ENCODE data around the gene NRG4. TPM values are rescaled to one million over a fixed set of nuclear protein-coding genes. Genes with fewer than 3 reads are reported as not detected.
"Not testable (repeated sequence)": the region's sequence is repeated elsewhere in the genome, so short reads cannot be mapped to it uniquely, and the experiment has no call there.

The NRG4 gene
- polyA plus RNA-seq, 2 donors: 0.79 to 2.1 TPM

DNA sequence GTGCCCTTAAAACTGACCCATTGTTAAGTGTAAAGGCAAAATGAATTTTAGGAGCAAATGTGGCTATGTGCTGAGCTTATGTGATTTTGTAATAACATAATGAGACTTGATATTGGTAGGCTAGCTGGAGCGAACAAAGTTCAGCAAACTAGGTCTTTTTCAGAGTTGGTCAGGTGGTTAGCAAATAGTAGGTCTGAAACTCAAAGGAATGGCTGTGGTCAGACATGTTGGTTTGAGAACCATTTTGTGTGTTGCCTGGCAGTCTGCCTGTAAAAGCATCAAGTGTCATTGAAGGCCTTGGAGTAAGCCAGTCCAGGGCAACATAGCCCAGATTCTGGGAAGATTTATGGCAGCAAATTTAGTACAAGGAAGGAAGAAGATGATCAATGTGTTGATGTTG, 92.1 kb downstream of the NRG4 start:
- peaks cover 0 to 2% of the 10 kb centered on the region in 2 donors for H3K36me3 ChIP-seq (ENCODE audit: control insufficient read depth in 2 of 2, insufficient read depth in 2 of 2, low read length in 1 of 2)
- no peak overlapping the region for H3K27ac ChIP-seq (ENCODE audit: low read depth in 2 of 2, low read length in 1 of 2)
- H3K27me3 ChIP-seq (ENCODE audit: control insufficient read depth in 1 of 2, insufficient read depth in 2 of 2, low read length in 2 of 2): no peaks in the 10 kb centered on the region
- no peak overlapping the region for H3K4me3 ChIP-seq (ENCODE audit: low read depth in 1 of 2, low read length in 2 of 2)
- 98 to 100% methylated on average over 1 of the region's 1 CpG for whole genome bisulfite sequencing, 2 donors
- peaks cover 0 to 7% of the 10 kb centered on the region in 2 donors for H3K4me1 ChIP-seq (ENCODE audit: control insufficient read depth in 2 of 2, insufficient read depth in 2 of 2, low read length in 1 of 2)
- H3K9me3 ChIP-seq (ENCODE audit: control insufficient read depth in 2 of 2, insufficient read depth in 1 of 2, low read depth in 1 of 2, low read length in 1 of 2): no peaks in the 10 kb centered on the region

GRCh38 chr15:75918135-75918534, 94.1 kb downstream of the NRG4 start:
- Histone ChIP-seq H3K4me1 (ENCODE audit: control insufficient read depth in 2 of 2, insufficient read depth in 2 of 2, low read length in 1 of 2) (peaks cover 0 to 7% of the 10 kb centered on the region in 2 donors), H3K36me3 (ENCODE audit: control insufficient read depth in 2 of 2, insufficient read depth in 2 of 2, low read length in 1 of 2) (peaks cover 0 to 3% of the 10 kb centered on the region in 2 donors)
- 95 to 96% methylated on average over 1 of the region's 1 CpG for WGBS, 2 donors

DNA sequence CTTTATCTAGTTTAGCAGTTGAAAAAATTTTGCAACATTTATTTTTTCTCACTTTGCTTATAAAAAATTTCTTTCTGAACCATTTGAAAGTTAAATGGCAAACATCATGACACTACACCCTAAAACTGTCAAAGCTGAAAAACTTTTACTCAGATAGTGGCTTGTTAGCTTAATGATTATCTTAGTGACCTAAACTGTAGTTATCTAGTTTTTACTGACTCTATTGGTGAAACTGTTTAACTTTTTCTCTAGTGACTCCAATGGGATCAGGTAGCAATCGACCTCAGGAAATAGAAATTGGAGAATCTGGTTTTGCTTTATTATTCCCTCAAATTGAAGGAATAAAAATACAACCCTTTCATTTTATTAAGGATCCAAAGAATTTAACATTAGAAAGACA, 95.2 kb downstream of the NRG4 start:
- H3K36me3 ChIP-seq (ENCODE audit: control insufficient read depth in 2 of 2, insufficient read depth in 2 of 2, low read length in 1 of 2): peaks cover 0 to 3% of the 10 kb centered on the region in 2 donors
- WGBS, 2 donors: 80 to 93% methylated on average over 1 of the region's 1 CpG

More at GRCh38 chr15:75918135-75918534, 94.1 kb downstream of the NRG4 start:
- H3K9me3 ChIP-seq (ENCODE audit: control insufficient read depth in 2 of 2, insufficient read depth in 1 of 2, low read depth in 1 of 2, low read length in 1 of 2): no peaks in the 10 kb centered on the region
- H3K27ac ChIP-seq (ENCODE audit: low read depth in 2 of 2, low read length in 1 of 2): no peak overlapping the region
- no peaks in the 10 kb centered on the region for H3K27me3 ChIP-seq (ENCODE audit: control insufficient read depth in 1 of 2, insufficient read depth in 2 of 2, low read length in 2 of 2)
- H3K4me3 ChIP-seq (ENCODE audit: low read depth in 1 of 2, low read length in 2 of 2): no peak overlapping the region

GRCh38 chr15:75910355-75910754, 101.9 kb downstream of the NRG4 start:
- not testable (repeated sequence) for H3K4me1 ChIP-seq (ENCODE audit: control insufficient read depth in 2 of 2, insufficient read depth in 2 of 2, low read length in 1 of 2); H3K27ac ChIP-seq (ENCODE audit: low read depth in 2 of 2, low read length in 1 of 2); H3K4me3 ChIP-seq (ENCODE audit: low read depth in 1 of 2, low read length in 2 of 2); H3K9me3 ChIP-seq (ENCODE audit: control insufficient read depth in 2 of 2, insufficient read depth in 1 of 2, low read depth in 1 of 2, low read length in 1 of 2); H3K36me3 ChIP-seq (ENCODE audit: control insufficient read depth in 2 of 2, insufficient read depth in 2 of 2, low read length in 1 of 2); H3K27me3 ChIP-seq (ENCODE audit: control insufficient read depth in 1 of 2, insufficient read depth in 2 of 2, low read length in 2 of 2)
- 89 to 91% methylated on average over 3 of the region's 3 CpGs for WGBS, 2 donors

More for the DNA sequence above, 95.2 kb downstream of the NRG4 start:
- Histone ChIP-seq H3K9me3 (ENCODE audit: control insufficient read depth in 2 of 2, insufficient read depth in 1 of 2, low read depth in 1 of 2, low read length in 1 of 2) (no peaks in the 10 kb centered on the region), H3K4me1 (ENCODE audit: control insufficient read depth in 2 of 2, insufficient read depth in 2 of 2, low read length in 1 of 2) (peaks cover 0 to under 1% of the 10 kb centered on the region in 2 donors), H3K27ac (ENCODE audit: low read depth in 2 of 2, low read length in 1 of 2) (no peak overlapping the region), H3K27me3 (ENCODE audit: control insufficient read depth in 1 of 2, insufficient read depth in 2 of 2, low read length in 2 of 2) (no peaks in the 10 kb centered on the region), H3K4me3 (ENCODE audit: low read depth in 1 of 2, low read length in 2 of 2) (no peak overlapping the region)

- Histone ChIP-seq H3K4me3 (ENCODE audit: low read depth in 1 of 2, low read length in 2 of 2) (no peak overlapping the region), H3K27ac (ENCODE audit: low read depth in 2 of 2, low read length in 1 of 2) (no peak overlapping the region), H3K4me1 (ENCODE audit: control insufficient read depth in 2 of 2, insufficient read depth in 2 of 2, low read length in 1 of 2) (no peaks in the 10 kb centered on the region), H3K27me3 (ENCODE audit: control insufficient read depth in 1 of 2, insufficient read depth in 2 of 2, low read length in 2 of 2) (no peaks in the 10 kb centered on the region), H3K9me3 (ENCODE audit: control insufficient read depth in 2 of 2, insufficient read depth in 1 of 2, low read depth in 1 of 2, low read length in 1 of 2) (no peaks in the 10 kb centered on the region), H3K36me3 (ENCODE audit: control insufficient read depth in 2 of 2, insufficient read depth in 2 of 2, low read length in 1 of 2) (no peaks in the 10 kb centered on the region)
- 83% methylated on average over 5 of the region's 5 CpGs for WGBS, 2 donors
These were observed 107.0 kb downstream of the NRG4 start for GRCh38 chr15:75905231-75905630.

DNA sequence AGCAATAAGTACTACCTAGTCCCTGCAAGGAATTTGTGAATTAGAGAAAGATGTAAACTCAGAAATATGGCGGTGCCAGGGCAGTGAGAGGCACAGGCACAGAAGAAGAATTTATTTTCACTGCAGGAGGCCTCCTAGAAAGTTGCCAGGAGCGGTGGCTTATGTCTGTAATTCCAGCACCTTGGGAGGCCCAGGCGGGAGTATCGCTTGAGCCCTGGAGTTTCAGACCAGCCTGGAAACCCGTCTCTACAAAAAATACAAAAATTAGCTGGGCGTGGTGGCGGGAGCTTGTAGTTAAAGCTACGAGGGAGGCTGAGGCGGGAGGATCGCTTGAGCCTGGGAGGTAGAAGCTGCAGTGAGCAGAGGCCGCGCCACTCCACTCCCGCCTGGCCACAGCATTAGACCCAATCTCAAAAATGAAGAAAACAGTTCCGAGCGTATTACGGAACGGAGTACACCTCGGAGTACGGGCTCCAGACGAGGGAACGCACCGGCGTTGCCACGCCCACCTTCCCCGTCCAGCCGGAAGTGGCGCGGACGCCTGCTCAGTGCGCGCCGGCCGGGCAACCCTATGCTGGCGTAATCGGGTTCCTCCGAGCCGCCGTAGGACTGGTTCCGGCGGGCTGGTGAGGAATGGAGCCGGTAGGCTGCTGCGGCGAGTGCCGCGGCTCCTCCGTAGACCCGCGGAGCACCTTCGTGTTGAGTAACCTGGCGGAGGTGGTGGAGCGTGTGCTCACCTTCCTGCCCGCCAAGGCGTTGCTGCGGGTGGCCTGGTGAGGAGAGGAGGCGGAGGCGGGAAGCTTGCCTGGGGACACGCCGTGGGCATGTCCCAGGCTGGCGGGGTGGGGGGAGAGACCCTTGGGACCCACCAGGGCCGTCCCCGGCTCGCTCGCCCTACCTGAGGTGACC, 108.6 kb downstream of the NRG4 start, which contains the start of gene FBXO22:
Gene FBXO22 (plus strand): TSS at position 548 of the 909 bp plus-strand sequence. CDS start 86 bp downstream, at position 634.
- no peaks in the 10 kb centered on the region for H3K4me1 ChIP-seq (ENCODE audit: control insufficient read depth in 2 of 2, insufficient read depth in 2 of 2, low read length in 1 of 2)
- WGBS, 2 donors: 2 to 3% methylated on average over 59 to 63 of the region's 63 CpGs
- no peaks in the 10 kb centered on the region for H3K36me3 ChIP-seq (ENCODE audit: control insufficient read depth in 2 of 2, insufficient read depth in 2 of 2, low read length in 1 of 2)
- H3K9me3 ChIP-seq (ENCODE audit: control insufficient read depth in 2 of 2, insufficient read depth in 1 of 2, low read depth in 1 of 2, low read length in 1 of 2): no peaks in the 10 kb centered on the region
- peak within 1 kb of the TSS; percentile 78 to 96 for H3K4me3 ChIP-seq (ENCODE audit: low read depth in 1 of 2, low read length in 2 of 2)
- no peaks in the 10 kb centered on the region for H3K27me3 ChIP-seq (ENCODE audit: control insufficient read depth in 1 of 2, insufficient read depth in 2 of 2, low read length in 2 of 2)
- peak within 1 kb of the TSS; percentile 68 to 94 for H3K27ac ChIP-seq (ENCODE audit: low read depth in 2 of 2, low read length in 1 of 2)

DNA sequence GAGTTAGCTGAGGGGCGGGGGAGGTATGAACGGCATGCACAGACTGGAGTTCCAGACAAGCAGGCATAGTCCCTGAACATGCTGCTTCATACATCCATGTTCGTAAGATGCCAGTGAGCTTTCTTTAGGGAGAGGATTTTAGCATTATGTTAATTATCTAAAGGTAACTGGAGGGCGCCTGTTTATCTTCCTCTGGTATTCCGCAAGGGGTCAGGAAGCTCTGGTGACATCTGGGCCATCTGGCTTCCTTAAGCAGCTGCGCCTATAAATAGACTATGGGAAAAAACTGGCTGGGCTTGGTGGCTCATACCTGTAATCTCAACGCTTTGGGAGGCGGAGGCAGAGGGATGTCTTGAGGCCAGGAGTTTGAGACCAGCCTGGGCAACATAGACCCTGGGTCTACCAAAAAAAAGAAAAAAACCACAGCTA, 110.1 kb downstream of the NRG4 start:
- Histone ChIP-seq H3K27ac (ENCODE audit: low read depth in 2 of 2, low read length in 1 of 2) (no peak overlapping the region), H3K4me1 (ENCODE audit: control insufficient read depth in 2 of 2, insufficient read depth in 2 of 2, low read length in 1 of 2) (no peaks in the 10 kb centered on the region), H3K27me3 (ENCODE audit: control insufficient read depth in 1 of 2, insufficient read depth in 2 of 2, low read length in 2 of 2) (no peaks in the 10 kb centered on the region), H3K4me3 (ENCODE audit: low read depth in 1 of 2, low read length in 2 of 2) (no peak overlapping the region), H3K36me3 (ENCODE audit: control insufficient read depth in 2 of 2, insufficient read depth in 2 of 2, low read length in 1 of 2) (no peaks in the 10 kb centered on the region), H3K9me3 (ENCODE audit: control insufficient read depth in 2 of 2, insufficient read depth in 1 of 2, low read depth in 1 of 2, low read length in 1 of 2) (no peaks in the 10 kb centered on the region)
- 61 to 62% methylated on average over 8 of the region's 8 CpGs for WGBS, 2 donors

GRCh38 chr15:75900577-75900976, 111.6 kb downstream of the NRG4 start:
- H3K4me3 ChIP-seq (ENCODE audit: low read depth in 1 of 2, low read length in 2 of 2): no peak overlapping the region
- H3K9me3 ChIP-seq (ENCODE audit: control insufficient read depth in 2 of 2, insufficient read depth in 1 of 2, low read depth in 1 of 2, low read length in 1 of 2): no peaks in the 10 kb centered on the region
- no peaks in the 10 kb centered on the region for H3K27me3 ChIP-seq (ENCODE audit: control insufficient read depth in 1 of 2, insufficient read depth in 2 of 2, low read length in 2 of 2)
- H3K4me1 ChIP-seq (ENCODE audit: control insufficient read depth in 2 of 2, insufficient read depth in 2 of 2, low read length in 1 of 2): no peaks in the 10 kb centered on the region
- no peaks in the 10 kb centered on the region for H3K36me3 ChIP-seq (ENCODE audit: control insufficient read depth in 2 of 2, insufficient read depth in 2 of 2, low read length in 1 of 2)
- H3K27ac ChIP-seq (ENCODE audit: low read depth in 2 of 2, low read length in 1 of 2): no peak overlapping the region

DNA sequence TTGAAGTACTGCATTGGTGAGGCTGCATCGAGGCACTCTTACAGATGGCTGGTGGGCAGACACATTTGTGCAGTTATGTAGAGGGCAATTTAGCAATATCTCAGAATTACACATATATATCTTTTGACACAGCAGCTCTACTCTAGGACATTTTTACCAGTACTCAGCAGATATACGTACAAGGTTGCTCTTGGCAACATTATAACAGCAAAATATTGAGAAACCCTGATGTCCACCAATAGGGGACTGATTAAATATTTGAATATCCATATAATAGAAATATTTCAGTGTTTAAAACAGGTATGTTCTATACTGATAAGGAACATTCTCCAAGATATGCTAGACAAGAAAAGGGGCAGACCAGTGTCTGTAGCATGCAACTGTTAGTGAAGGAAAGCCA, 116.5 kb downstream of the NRG4 start:
- H3K9me3 ChIP-seq (ENCODE audit: control insufficient read depth in 2 of 2, insufficient read depth in 1 of 2, low read depth in 1 of 2, low read length in 1 of 2): no peaks in the 10 kb centered on the region

GRCh38 chr15:75891895-75892294, 120.3 kb downstream of the NRG4 start:
- no peaks in the 10 kb centered on the region for H3K9me3 ChIP-seq (ENCODE audit: control insufficient read depth in 2 of 2, insufficient read depth in 1 of 2, low read depth in 1 of 2, low read length in 1 of 2)
- no peaks in the 10 kb centered on the region for H3K4me1 ChIP-seq (ENCODE audit: control insufficient read depth in 2 of 2, insufficient read depth in 2 of 2, low read length in 1 of 2)
- H3K36me3 ChIP-seq (ENCODE audit: control insufficient read depth in 2 of 2, insufficient read depth in 2 of 2, low read length in 1 of 2): no peaks in the 10 kb centered on the region
- H3K27me3 ChIP-seq (ENCODE audit: control insufficient read depth in 1 of 2, insufficient read depth in 2 of 2, low read length in 2 of 2): no peaks in the 10 kb centered on the region
- no peak overlapping the region for H3K27ac ChIP-seq (ENCODE audit: low read depth in 2 of 2, low read length in 1 of 2)
- H3K4me3 ChIP-seq (ENCODE audit: low read depth in 1 of 2, low read length in 2 of 2): no peak overlapping the region

More for the DNA sequence above, 116.5 kb downstream of the NRG4 start:
- Histone ChIP-seq H3K4me3 (ENCODE audit: low read depth in 1 of 2, low read length in 2 of 2) (no peak overlapping the region), H3K36me3 (ENCODE audit: control insufficient read depth in 2 of 2, insufficient read depth in 2 of 2, low read length in 1 of 2) (no peaks in the 10 kb centered on the region), H3K4me1 (ENCODE audit: control insufficient read depth in 2 of 2, insufficient read depth in 2 of 2, low read length in 1 of 2) (no peaks in the 10 kb centered on the region), H3K27me3 (ENCODE audit: control insufficient read depth in 1 of 2, insufficient read depth in 2 of 2, low read length in 2 of 2) (no peaks in the 10 kb centered on the region), H3K27ac (ENCODE audit: low read depth in 2 of 2, low read length in 1 of 2) (no peak overlapping the region)
- 84 to 85% methylated on average over 2 of the region's 2 CpGs for WGBS, 2 donors

Measured in esophagus (tissue), 2 donors.